B cell (primary cell): ENCODE results near the gene C17orf114.

Source experiments
- ATAC-seq: fragments of 200-7000 bp; cut with Tn5 transposase; one replicate; pipeline ENCODE4 v1.10.0; 2021; ENCODE audit warnings: low read depth, mild to moderate bottlenecking, moderate number of reproducible peaks, moderate library complexity
- CTCF ChIA-PET: fragments of 350-600 bp; sonication (Branson Sonifier 250); formaldehyde crosslinking; loops from one replicate; lab custom pipeline; 2021; ENCODE audit warnings: antibody characterized with exemption, inconsistent platforms; lab: Charles Lee
- POLR2A ChIA-PET: fragments of 350-600 bp; sonication (Branson Sonifier 250); formaldehyde crosslinking; loops from one replicate; lab custom pipeline; 2021; ENCODE audit warnings: antibody characterized with exemption; lab: Charles Lee
- DNase-seq: peaks from one replicate; pipeline ENCODE4 v3.0.0; 2013
- H2AFZ ChIP-seq: 2 replicates; pipeline ENCODE4 v1.6.1; 2012; ENCODE audit warnings: mild to moderate bottlenecking, low read depth, low read length; ENCODE audit not compliant: insufficient read depth, poor library complexity, severe bottlenecking
- H3K27ac ChIP-seq, 2 donors: 1 replicate in 1 of 2; 2 replicates in 1 of 2; pipeline ENCODE4 v1.5.1; 2012 to 2013; ENCODE audit warnings: low read length in 2 of 2, mild to moderate bottlenecking in 2 of 2, moderate library complexity in 1 of 2
- H3K27me3 ChIP-seq, 4 experiments: fragments of 200-600 bp in 1 of 4; sonication (generic) in 1 of 4; replicated peaks in 1 of 4; 1 replicate in 2 of 4; 2 replicates in 2 of 4; pipeline versions ENCODE4 v1.6.1 to v1.7.0; 2013 to 2016; ENCODE audit warnings: low read length in 3 of 4, mild to moderate bottlenecking in 2 of 4, mixed read lengths in 1 of 4, moderate library complexity in 1 of 4; ENCODE audit not compliant: insufficient read depth in 4 of 4, control insufficient read depth in 3 of 4; ENCODE audit errors: control extremely low read depth in 1 of 4
- H3K36me3 ChIP-seq, 2 experiments: replicated peaks in 1 of 2; 1 replicate in 1 of 2; 2 replicates in 1 of 2; pipeline versions ENCODE4 v1.6.1 to v1.7.1; 2013; ENCODE audit warnings: low read length in 1 of 2; ENCODE audit not compliant: insufficient read depth in 2 of 2, control insufficient read depth in 1 of 2; ENCODE audit errors: control extremely low read depth in 1 of 2, extremely low read depth in 1 of 2
- H3K4me1 ChIP-seq, 2 donors: fragments of 200-600 bp in 1 of 2; sonication (generic) in 1 of 2; 1 replicate in 1 of 2; 2 replicates in 1 of 2; pipeline versions ENCODE4 v1.5.1 to v1.6.1; 2013 to 2017; ENCODE audit warnings: low read length in 2 of 2; ENCODE audit not compliant: control insufficient read depth in 2 of 2, insufficient read depth in 2 of 2
- H3K4me2 ChIP-seq: replicated peaks from 2 replicates; pipeline ENCODE3; 2012; ENCODE audit warnings: mild to moderate bottlenecking, low read depth, low read length; ENCODE audit not compliant: poor library complexity, severe bottlenecking
- H3K4me3 ChIP-seq, 5 experiments: fragments of 200-600 bp in 1 of 5; sonication (generic) in 1 of 5; 1 replicate in 3 of 5; 2 replicates in 2 of 5; pipeline versions ENCODE4 v1.5.1 to v1.7.0; 2011 to 2016; ENCODE audit warnings: low read length in 4 of 5, mild to moderate bottlenecking in 4 of 5, low read depth in 2 of 5, control low read depth in 1 of 5, moderate library complexity in 1 of 5; ENCODE audit not compliant: insufficient read depth in 1 of 5; ENCODE audit errors: control extremely low read depth in 1 of 5, extremely low read depth in 1 of 5
- H3K79me2 ChIP-seq: fragments of 200-600 bp; sonication (generic); one replicate; pipeline ENCODE4 v1.6.0; 2016; ENCODE audit warnings: low read length; ENCODE audit not compliant: control insufficient read depth, insufficient read depth
- H3K9ac ChIP-seq: fragments of 200-600 bp; sonication (generic); 2 replicates; pipeline ENCODE4 v1.6.1; 2017; ENCODE audit warnings: mild to moderate bottlenecking, low read length, moderate library complexity
- H3K9me3 ChIP-seq, 3 donors: one replicate each; pipeline versions ENCODE4 v1.6.1 to v1.7.1; 2013; ENCODE audit warnings: low read length in 2 of 3; ENCODE audit not compliant: control insufficient read depth in 2 of 3, insufficient read depth in 1 of 3; ENCODE audit errors: control extremely low read depth in 1 of 3
- H4K20me1 ChIP-seq: 2 replicates; pipeline ENCODE4 v1.6.0; 2012; ENCODE audit warnings: mild to moderate bottlenecking, low read length; ENCODE audit not compliant: insufficient read depth, control insufficient read depth, poor library complexity, severe bottlenecking
- H3K27ac Mint-ChIP-seq: one replicate; pipeline ENCODE4 v1.8.0; 2021; ENCODE audit warnings: mixed read lengths
- H3K27me3 Mint-ChIP-seq: one replicate; pipeline ENCODE4 v1.8.0; 2021; ENCODE audit warnings: mixed read lengths
- H3K4me1 Mint-ChIP-seq: one replicate; pipeline ENCODE4 v1.8.0; 2021; ENCODE audit warnings: mixed read lengths
- H3K4me3 Mint-ChIP-seq: one replicate; pipeline ENCODE4 v1.8.0; 2021; ENCODE audit warnings: mixed read lengths
- H3K9me3 Mint-ChIP-seq: one replicate; pipeline ENCODE4 v1.8.0; 2022; ENCODE audit warnings: mixed read lengths; ENCODE audit not compliant: insufficient read depth
- CTCF ChIP-seq: fragments of 200-600 bp; IDR thresholded peaks from one replicate; pipeline ENCODE4 v1.8.0; 2022; ENCODE audit warnings: antibody characterized with exemption, mild to moderate bottlenecking
- EZH2 ChIP-seq: IDR thresholded peaks from 2 replicates; pipeline ENCODE4 v1.6.1; 2012; ENCODE audit warnings: borderline replicate concordance, low read depth, mild to moderate bottlenecking, moderate library complexity, low read length; ENCODE audit not compliant: insufficient read depth, poor library complexity, severe bottlenecking
- WGBS: methylation state at CpG from one replicate; pipeline ENCODE4 v1.1.5; 2013; ENCODE audit warnings: missing lambda C conversion rate; ENCODE audit not compliant: insufficient coverage; 5-methylcytosine and 5-hydroxymethylcytosine counted together
- intact Hi-C: fragments of 100-400 bp; cut with micrococcal nuclease; formaldehyde crosslinking; loops from one replicate; pipeline ENCODE4 v1.10.0; 2022

The C17orf114 gene

GRCh38 chr17:4850246-4850645 lies 48.1 kb upstream of the C17orf114 start:
- intact Hi-C loops: no loop called here

GRCh38 chr17:4849011-4849536 lies 46.9 kb upstream of the C17orf114 start:
- H3K9me3 ChIP-seq: no peaks in the 10 kb centered on the region
- intact Hi-C loops: no loop called here
- H3K79me2 ChIP-seq: peaks cover 85% of the 10 kb centered on the region
- Mint-ChIP-seq H3K9me3 (no peaks in the 10 kb centered on the region), H3K27ac (no peak overlapping the region), H3K4me3 (no peak overlapping the region), H3K27me3 (no peaks in the 10 kb centered on the region), H3K4me1 (peaks cover 27% of the 10 kb centered on the region)
- no peak overlapping the region for H3K9ac ChIP-seq
- 95% methylated on average over 5 of the region's 5 CpGs for WGBS
- H3K4me3 ChIP-seq: no peak overlapping the region
- no peak overlapping the region for H3K4me2 ChIP-seq
- ATAC-seq: no peak
- DNase-seq: no peak
- H3K27me3 ChIP-seq: no peaks in the 10 kb centered on the region
- peaks cover 94% of the 10 kb centered on the region for H4K20me1 ChIP-seq
- TF ChIP-seq EZH2: no peak
- TF ChIP-seq CTCF: no peak
- H3K4me1 ChIP-seq: no peaks in the 10 kb centered on the region
- no peak overlapping the region for H2AFZ ChIP-seq
- no peak overlapping the region for H3K27ac ChIP-seq
- ChIA-PET POLR2A (no interaction called here), CTCF (interaction anchor here (0.5 to 1.0 kb wide), 2 partner anchors 9 to 68 kb away, joined by 3 to 4 read pairs; no protein-coding TSS in a partner anchor)
- H3K36me3 ChIP-seq: peaks cover 0 to 4% of the 10 kb centered on the region in 2 experiments

More at GRCh38 chr17:4850246-4850645, 48.1 kb upstream of the C17orf114 start:
- H3K4me3 ChIP-seq: no peak overlapping the region
- no peak overlapping the region for H3K4me3 Mint-ChIP-seq
- H3K9me3 Mint-ChIP-seq: no peaks in the 10 kb centered on the region
- TF ChIP-seq CTCF (no peak), EZH2 (no peak)
- no peaks in the 10 kb centered on the region for H3K4me1 ChIP-seq
- peaks cover 22% of the 10 kb centered on the region for H3K4me1 Mint-ChIP-seq
- H3K27ac Mint-ChIP-seq: no peak overlapping the region
- no peak for DNase-seq
- ATAC-seq: no peak
- H4K20me1 ChIP-seq: peaks cover 85% of the 10 kb centered on the region
- no peak overlapping the region for H3K27ac ChIP-seq
- H3K9ac ChIP-seq: no peak overlapping the region
- peaks cover 81% of the 10 kb centered on the region for H3K79me2 ChIP-seq
- ChIA-PET CTCF (interaction anchor here (1.3 kb wide), 1 partner anchor 10 kb away, joined by 4 read pairs; no protein-coding TSS in a partner anchor), POLR2A (no interaction called here)
- H3K36me3 ChIP-seq: peaks cover 0 to under 1% of the 10 kb centered on the region in 2 experiments
- no peaks in the 10 kb centered on the region for H3K27me3 ChIP-seq
- no peaks in the 10 kb centered on the region for H3K9me3 ChIP-seq
- no peak overlapping the region for H2AFZ ChIP-seq
- no peaks in the 10 kb centered on the region for H3K27me3 Mint-ChIP-seq
- 100% methylated on average over 1 of the region's 2 CpGs for WGBS
- no peak overlapping the region for H3K4me2 ChIP-seq
